OCI-M2 (cell line): ENCODE data around the gene ZNF362.

Source experiments
- DNase-seq: peaks from one replicate; lab custom pipeline; 2025; ENCODE audit not compliant: unreplicated experiment; lab: John Stamatoyannopoulos, UW

Gene ZNF362

GRCh38 chr1:33342041-33342723 is 85.9 kb downstream of the ZNF362 start:
- DNase-seq: no peak

- no peak for DNase-seq
Observed at GRCh38 chr1:33343539-33343938, 87.2 kb downstream of the ZNF362 start.

GRCh38 chr1:33344896-33345560 is 88.7 kb downstream of the ZNF362 start:
- no peak for DNase-seq

GRCh38 chr1:33346533-33346926 is 90.2 kb downstream of the ZNF362 start:
- DNase-seq: no peak

- no peak for DNase-seq
Observed at GRCh38 chr1:33346927-33347649, 90.8 kb downstream of the ZNF362 start.

- DNase-seq: no peak
Observed at GRCh38 chr1:33347650-33347992, 91.3 kb downstream of the ZNF362 start.

- no peak for DNase-seq
Observed at GRCh38 chr1:33348194-33348593, 91.9 kb downstream of the ZNF362 start.

- DNase-seq: no peak
Observed at GRCh38 chr1:33348676-33349080, 92.4 kb downstream of the ZNF362 start.

GRCh38 chr1:33349081-33349759 is 92.9 kb downstream of the ZNF362 start:
- DNase-seq: no peak

GRCh38 chr1:33349778-33350610 is 93.7 kb downstream of the ZNF362 start:
- DNase-seq: no peak
